Panc1 (cell line): ENCODE measurements around the gene DDX1.

Experiments used
- CTCF ChIP-seq: fragments of 450-650 bp; IDR thresholded peaks from 2 replicates; pipeline ENCODE4 v1.5.1; 2017; ENCODE audit warnings: mild to moderate bottlenecking
- POLR2AphosphoS5 ChIP-seq: IDR thresholded peaks from 2 replicates; pipeline ENCODE4 v1.6.1; 2012; ENCODE audit warnings: mild to moderate bottlenecking, low read depth, low read length, moderate library complexity
- REST ChIP-seq, 2 experiments: IDR thresholded peaks; 2 replicates each; pipeline ENCODE4 v1.6.1; 2011 to 2012; ENCODE audit warnings: low read depth in 2 of 2, control low read depth in 1 of 2, low read length in 1 of 2, mild to moderate bottlenecking in 1 of 2, moderate library complexity in 1 of 2; ENCODE audit not compliant: insufficient read depth in 1 of 2
- TCF7L2 ChIP-seq: IDR thresholded peaks from 2 replicates; pipeline ENCODE4 v1.6.1; 2011; ENCODE audit warnings: mild to moderate bottlenecking, low read depth, low read length, inconsistent platforms

- TF ChIP-seq CTCF (no peak), REST (IDR thresholded peaks at IDR 0.05; ENCODE audit: insufficient read depth in 1 of 2, low read depth in 2 of 2, low read length in 1 of 2) (no peak), POLR2AphosphoS5 (no peak), TCF7L2 (no peak)
Measured at GRCh38 chr2:15625344-15626036, 33.8 kb downstream of the DDX1 start.
